DMS153 treated with DMSO at 0.1 percent for 48 hours (cell line): Measurements from ENCODE around the gene PDGFRB.

ENCODE experiments used
- DNase-seq: peaks from one replicate; lab custom pipeline; 2025; ENCODE audit not compliant: unreplicated experiment; lab: John Stamatoyannopoulos, UW

PDGFRB gene

DNA sequence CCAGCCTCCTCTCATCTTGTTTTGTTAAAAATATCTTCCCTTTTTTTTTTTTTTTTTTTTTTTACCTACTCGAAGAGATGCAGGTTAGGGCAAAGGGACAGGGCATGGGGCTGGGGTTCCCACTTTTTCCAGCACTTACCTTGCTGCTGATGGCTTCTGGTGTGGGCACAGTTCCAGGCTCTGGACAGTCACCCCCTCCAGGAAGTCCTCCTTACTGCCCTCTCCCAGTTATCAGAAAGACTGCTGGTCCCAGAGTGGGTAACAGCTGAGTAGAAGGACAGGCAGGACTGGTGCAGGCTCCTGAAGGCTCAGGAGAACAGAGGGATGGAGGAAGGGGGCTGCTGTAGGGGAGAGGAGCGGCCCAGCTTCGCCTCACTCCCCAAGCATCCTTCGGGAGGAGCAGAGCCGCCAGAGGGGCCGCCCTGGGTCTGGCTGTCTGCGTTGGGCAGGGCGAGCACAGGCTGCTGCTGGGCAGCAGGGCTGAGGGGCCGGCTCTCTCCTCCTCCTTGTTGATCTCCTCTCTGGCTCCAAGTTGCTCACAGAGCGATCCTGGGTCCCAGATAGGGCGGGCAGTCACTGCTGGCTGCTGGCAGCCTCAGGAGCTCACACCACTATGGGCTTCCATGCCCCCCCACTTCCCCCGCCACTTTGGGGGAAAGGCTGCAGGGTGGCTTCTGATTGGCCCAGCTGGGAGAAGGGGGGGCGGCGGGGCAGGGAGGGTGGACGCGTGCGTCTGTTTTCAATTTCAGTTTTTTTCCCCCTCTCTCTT is at the start of gene PDGFRB:
Gene PDGFRB, minus strand, starts transcription at position 588 of the 769 bp plus-strand sequence. CDS start 18,798 bp downstream, outside the sequence.
- DNase-seq, result no peak

DNA sequence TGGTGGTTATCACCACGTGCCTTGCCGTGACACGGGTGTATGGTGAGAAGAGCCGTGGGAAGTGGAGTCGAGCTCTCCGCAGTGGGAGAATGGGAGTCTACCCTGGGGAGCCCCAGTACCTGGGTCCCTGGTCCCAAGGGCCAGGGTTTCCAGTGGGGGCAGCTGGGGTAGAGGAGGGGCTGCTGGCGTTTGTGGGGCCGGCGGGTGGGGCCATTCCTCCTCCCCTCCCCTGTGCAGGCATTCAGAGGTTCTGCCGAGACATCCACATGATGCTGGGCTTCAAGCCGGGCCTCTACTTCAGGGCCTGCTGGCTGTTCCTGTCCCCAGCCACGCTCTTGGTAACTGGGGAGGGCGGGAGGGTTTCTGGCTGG is 48.9 kb upstream of the PDGFRB start:
- DNase-seq, result no peak

DNA sequence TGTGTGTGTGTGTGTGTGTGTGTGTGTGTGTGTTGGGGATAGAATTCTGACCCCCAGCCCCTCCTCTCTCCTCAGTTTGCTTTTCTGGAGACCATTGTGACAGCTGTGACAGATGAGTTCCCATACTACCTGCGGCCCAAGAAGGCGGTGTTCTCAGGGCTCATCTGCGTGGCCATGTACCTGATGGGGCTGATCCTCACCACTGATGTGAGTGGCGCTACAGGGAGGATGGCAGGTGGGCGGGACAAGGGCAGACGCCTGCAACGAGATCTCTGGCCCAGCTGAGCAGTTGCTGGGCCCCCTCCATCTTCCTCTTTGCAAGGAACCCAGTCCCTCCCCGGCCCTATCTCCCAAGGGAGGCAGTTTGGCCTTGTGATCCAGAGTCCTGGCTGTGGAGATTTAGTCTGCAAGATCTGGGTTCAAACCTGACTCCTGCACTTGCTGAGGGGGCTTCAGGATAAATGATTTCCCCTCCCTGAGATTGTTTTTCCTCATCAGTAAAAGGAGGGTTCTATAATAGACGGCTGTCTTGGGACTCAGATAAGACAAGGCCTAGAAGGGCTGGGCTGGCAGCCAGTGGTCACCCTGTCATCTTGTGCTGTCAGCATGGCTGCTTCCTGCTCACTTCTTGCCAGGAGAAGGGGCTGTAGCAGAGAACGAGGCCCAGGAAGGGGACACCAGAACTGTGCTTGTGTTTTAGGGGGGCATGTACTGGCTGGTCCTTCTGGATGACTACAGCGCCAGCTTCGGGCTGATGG is 48.4 kb upstream of the PDGFRB start:
- no peak for DNase-seq

DNA sequence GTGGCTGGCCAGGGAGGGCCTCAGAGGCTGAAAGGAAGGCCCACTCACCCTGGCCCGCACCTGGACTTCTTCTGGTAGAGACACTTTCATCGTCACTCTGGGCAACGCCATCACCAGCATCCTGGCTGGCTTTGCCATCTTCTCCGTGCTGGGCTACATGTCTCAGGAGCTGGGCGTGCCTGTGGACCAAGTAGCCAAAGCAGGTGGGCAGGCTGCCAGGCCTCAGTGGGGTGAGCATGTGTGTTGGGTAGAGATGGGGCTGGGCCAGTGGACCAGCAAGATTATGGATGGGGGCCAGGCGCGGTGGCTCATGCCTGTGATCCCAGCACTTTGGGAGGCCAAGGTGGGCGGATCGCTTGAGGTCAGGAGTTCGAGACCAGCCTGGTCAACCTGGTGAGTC is 46.9 kb upstream of the PDGFRB start:
- DNase-seq, result no peak

DNA sequence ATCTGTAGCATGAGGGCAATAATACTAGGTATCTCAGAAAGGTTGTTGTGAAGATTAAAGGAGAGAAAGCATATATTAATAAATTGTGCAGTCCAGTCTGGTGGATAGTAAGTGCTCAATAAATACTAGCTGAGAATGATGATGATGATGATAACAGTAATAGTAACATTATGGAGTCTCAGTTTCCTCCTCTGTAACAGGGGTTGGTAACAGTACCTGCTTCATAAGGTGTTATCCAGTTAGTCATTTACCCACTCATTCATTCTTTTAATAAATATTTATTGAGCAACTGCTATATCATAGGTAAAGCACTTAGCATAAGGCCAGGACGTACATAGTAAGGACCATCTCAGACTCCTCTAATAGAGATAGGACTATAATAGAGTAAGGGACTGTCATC is 41.8 kb upstream of the PDGFRB start:
- DNase-seq, result no peak

DNA sequence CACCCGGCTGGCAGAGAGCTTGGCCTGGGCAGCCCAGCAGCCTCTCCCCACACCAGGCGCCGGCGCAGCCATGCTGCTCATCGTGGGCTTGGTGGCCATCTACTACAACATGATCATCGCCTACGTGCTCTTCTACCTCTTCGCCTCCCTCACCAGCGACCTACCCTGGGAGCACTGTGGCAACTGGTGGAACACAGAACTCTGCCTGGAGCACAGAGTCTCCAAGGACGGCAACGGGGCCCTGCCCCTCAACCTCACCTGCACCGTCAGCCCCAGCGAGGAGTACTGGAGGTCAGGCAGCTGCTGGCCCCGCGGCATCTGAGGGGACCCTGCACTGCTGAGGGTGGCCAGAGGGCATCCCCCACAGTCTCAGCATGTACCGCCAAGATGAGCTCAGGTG is 41.3 kb upstream of the PDGFRB start:
- DNase-seq, result no peak

DNA sequence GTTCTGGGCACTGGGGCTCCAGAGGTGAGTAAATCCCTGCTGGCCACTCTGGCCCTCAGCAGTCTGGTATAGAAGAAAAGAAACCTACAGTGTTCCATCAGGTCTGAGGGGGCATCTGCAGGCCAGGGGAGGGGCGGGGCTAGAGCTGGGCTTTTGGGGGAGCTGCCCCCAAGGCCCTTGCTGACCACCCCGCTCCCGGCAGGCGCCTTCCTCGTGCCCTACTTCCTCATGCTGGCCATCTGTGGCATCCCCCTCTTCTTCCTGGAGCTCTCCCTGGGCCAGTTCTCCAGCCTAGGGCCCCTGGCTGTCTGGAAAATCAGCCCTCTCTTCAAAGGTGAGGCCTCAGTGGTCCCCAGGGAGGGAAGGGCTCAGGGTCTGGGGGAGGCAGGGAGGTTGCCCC is 40.9 kb upstream of the PDGFRB start:
- DNase-seq, result no peak

DNA sequence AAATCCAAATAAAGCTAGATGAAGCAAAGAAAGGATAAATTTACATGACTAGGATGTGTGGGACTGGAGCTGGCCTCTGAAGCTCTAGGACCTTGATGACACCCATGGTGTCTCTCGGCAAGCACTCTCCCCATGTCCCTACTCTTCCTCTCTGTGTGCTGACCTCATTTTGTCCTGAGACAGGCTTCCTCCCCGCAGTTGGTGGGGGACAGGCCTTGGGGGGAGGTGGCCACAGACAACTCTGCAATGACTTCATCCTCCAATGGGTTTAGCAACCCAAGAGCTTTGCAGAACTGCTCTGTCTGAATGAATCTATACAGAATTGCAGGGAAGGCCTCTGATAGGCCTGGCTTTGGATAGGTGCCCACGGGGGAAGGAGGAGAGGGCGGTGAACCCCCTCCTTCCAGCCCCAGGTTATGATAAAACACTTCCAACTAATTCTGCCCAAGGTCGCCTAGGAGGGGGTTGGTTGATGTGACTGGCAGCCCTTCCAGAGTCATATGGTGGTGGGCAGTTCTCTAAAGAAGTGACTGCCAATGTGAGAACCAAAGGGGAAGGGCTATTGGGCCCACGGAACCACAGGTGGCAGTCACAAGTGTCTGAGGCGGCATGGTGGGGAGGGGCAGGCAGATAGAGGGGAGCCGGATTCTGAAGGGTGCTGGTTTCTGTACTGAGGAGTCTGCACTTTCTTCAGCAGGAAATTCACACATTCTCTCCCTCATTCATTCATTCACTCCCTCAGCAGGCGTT is 40.3 kb upstream of the PDGFRB start:
- DNase-seq, result no peak

DNA sequence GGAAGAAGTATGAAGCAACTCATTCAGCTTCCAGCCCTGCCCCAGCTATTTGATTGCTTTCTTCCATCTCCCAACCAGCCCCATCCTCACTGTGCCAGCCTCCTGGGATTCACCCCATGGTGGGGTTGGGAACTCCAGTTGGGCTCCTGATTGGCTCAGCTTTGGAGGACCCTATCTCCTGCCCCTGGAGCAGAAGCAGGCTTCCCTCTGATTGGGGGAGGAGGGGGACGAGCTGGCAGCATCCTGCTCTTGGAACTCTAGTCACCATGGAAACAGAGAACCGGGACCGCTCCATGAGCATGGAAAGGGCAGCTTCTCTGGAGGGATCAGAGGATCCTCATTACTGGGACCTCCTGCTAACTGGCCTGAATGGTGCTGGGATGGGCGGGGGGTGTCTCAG is 36.8 kb upstream of the PDGFRB start:
- no peak for DNase-seq

DNA sequence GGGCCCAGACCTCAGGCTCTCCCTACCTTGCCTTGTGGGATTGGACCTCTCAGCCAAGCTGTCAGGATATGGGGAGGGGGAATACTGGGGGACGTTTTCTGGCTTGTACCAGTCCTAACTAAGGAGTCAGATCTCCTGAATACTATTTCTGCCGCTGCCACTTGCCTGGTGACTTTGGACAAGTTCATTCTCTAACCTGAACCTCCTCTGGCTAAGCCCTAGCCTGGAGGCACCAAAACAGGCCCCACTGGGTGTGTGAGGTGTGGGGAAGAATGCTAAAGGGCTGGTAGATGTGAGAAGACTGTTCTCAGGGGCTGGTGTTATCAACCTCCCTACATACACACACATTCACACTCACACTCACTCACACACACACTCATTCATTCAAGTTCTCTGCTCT is 35.3 kb upstream of the PDGFRB start:
- DNase-seq, result no peak

DNA sequence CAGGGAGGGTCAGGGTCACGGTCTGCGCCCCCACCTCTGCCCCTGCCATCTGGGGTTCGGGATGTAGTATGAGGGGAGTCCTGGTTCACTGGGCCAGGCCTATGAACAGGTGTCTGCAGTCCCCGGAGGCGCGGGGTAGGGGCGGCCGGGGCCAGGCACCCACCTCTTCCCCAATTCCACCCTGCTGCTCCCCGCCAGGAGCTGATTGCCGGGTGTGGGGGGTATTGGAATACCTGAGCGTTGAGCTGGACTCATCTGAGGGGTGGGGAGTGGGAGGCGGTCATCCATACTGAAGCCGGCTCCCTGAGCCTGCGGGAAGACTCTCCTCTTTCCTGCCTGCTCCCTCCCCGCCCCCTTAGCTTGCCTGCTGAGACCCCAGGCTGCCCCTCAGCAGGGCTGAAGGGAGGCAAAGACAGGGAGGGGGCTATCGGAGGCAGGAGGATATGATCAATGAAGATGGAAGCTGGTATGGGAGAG is 34.9 kb upstream of the PDGFRB start:
- no peak for DNase-seq

DNA sequence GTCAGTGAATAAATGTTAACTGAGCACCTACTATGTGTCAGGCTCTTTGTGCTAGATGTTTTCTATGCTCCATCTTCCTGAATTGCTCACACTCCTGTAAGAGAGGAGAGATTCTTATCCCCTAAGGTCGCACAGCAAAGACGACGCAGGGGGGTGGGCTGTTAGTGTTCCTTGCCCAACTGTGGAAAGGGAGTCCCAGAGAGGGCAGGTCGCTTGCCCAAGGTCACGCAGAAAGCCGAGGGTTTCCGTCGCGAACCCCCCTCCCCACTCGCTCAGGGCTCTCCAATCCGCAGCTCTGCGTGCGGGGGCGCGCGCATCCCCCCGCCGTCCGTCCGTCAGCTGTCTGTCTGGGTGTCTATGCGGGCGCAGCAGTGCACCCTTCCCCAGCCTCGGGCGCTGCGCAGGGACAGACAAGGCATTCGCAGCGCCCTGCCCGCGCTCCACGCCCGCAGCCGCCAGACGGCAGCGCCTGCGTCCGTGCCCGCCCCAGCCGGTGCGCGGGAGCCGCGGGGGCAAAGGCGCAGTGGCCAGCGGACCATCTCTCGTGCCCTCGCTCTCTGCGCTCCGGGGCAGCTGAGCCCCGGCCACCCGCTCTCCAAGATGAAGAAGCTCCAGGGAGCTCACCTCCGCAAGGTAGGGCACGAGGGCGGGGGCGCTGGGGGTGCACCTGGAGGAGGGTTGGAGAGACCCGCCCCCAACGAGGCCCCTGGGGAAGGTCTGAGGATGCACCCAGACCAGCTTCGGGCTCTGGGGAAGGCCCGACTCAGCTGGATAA is 34.3 kb upstream of the PDGFRB start, which contains the start of gene SLC6A7:
Gene SLC6A7, plus strand, starts transcription at position 335 of the 775 bp plus-strand sequence. Its CDS starts 266 bp downstream, at position 601.
- DNase-seq, result no peak

DNA sequence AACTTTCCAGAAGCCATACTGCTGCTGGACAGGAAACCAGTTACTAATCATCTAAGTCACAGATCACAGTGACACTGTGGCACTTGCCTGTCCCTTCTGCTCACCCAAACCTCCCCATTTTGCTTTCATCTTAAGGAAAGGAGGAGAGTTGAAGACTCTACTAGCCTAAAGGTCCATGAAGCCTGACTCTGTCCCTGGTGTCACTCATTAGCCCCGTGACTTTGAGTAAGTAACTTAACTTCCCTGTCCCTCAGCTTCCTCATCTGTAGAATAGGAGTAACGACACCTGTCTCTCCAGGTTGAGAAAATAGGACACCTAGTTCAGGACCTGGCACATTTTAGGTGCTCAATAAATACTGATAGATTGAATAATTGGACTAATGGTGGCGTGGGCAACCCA is 33.7 kb upstream of the PDGFRB start:
- no peak for DNase-seq

DNA sequence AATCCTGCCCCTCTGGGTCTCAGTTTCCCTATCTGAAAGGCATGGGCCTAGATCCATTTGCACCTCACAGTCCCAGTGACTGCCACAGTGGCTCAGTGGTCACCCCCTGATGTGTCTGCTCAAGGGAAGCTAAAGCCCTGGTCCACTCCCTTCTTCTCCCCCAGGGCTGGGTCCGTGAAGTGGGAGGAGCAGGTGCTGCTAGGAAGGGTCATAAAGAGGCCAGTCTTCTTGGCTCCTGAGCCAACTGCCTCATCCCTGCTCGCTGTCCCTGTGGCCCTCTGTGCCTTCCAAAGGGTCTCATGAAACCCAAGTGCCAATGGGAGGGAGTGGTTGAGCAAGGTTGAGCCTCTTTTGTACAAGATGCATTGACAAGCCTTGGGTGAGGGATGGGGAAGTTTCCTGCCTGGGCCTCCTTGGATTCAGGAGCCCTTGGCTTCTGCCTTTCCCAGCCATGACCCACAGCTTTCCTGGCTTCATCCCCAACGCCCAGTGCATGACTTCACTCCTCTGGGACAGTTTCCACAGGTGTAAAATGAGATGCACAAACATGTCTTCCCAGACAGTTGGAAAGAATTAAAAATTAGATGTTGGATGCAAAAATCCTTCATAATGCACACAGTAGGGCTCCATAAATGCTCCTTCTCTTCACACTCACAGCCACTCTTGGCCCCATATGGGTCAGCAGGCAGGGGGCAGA is 32.6 kb upstream of the PDGFRB start:
- DNase-seq, result no peak

DNA sequence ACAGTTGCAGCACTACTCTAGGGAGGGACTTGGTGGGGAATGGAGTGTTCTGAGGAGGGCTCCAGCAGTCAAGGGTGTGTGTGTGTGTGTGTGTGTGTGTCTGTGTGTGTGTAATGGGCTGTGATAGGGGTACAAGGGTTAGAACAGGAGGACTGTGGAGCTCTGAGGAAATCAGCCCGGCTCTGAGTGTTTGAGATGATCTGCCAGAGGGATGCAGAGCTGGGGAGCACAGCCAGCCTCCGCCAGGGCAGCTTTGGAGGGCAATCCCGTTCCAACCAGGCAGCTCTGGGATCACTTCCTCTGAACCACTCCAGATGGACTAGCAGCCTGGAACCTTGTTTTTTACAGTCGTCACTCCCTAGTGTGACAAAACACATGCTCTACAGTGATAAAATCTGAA is 31.3 kb upstream of the PDGFRB start:
- no peak for DNase-seq

DNA sequence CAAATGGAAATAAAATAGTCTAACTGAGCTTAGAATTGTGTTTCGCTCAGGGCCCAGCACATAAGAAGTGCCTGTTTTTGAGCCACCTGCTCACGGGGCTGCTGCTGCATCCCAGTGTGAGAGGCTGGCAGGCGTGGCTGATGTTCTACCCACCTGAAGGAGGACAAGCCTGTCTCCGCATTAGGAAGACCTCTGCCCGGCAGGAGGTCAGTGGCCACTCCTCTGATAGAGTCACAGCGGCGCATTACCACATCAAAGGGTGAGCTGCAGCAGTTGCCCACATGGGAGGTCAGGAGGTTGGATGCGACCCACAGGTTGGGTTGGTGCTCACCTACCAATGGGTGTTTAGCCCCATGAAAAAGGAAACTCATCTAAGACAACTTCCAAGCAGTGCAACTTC is 30.5 kb upstream of the PDGFRB start:
- no peak for DNase-seq

DNA sequence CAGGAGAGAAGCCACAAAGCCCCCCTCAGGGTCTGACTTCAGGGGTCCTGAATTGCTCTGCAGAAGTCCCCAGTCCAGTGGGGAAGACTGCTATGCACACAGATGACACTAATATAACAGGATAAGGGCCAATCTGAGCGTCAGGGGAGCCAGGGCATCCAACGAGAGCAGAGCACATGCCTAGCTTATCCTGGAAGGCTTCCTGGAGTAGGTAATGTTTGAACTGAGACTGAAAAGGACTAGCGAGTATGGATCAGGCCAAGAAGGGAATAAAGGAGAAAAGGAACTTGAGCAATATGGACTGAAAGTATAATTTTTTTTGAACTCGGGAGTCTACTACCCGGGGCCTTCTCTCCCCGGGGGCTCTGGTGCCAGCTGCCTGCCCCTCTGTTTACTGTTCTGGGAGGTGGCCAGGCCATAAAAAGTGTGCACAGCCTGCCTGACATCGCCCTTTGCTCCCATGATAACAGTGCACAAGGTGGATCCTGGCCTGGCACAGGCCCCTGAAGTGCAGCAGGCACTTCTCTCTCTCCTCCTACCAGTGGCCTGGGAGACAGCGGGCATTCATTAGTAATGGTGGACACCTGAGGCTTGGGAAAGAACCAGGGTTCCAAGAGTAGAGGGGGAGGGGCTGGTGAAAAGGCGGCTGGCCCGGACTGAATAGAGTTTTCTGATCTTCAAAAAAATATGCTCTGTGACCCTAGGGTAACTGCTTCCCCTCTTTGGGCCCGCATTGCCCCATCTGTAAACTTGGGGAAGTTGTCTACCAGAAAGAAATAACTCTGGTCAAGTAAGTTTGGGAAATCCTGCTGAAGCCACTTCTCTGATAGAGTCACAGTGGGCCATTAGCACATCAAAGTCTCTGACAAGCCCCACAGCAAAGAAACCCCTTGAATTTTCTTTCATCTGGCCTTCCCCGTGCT is 29.6 kb upstream of the PDGFRB start:
- DNase-seq, result no peak

DNA sequence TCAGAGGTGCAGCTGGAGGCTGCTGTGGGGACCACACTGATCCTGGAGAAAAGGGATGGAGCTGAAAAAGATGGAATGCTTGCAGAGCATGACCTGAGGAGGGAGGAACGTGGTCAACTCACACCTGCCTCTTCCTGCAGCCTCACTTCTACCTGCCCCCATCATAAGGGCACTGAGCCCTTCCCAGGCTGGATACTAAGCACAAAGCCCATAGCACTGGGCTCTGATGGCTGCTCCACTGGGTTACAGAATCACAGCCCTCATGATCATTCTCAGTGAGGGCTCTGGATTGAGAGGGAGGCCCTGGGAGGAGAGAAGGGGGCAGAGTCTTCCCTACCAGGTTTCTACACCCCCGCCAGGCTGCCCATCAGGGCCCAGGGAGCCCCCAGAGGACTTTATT is 28.4 kb upstream of the PDGFRB start:
- no peak for DNase-seq

DNA sequence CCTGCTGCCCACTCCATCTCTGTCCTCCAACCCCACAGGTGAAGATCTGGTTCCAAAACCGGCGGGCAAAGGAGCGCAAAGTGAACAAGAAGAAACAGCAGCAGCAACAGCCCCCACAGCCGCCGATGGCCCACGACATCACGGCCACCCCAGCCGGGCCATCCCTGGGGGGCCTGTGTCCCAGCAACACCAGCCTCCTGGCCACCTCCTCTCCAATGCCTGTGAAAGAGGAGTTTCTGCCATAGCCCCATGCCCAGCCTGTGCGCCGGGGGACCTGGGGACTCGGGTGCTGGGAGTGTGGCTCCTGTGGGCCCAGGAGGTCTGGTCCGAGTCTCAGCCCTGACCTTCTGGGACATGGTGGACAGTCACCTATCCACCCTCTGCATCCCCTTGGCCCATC is 27.8 kb upstream of the PDGFRB start:
- DNase-seq, result no peak
